T-helper 1 cell treated with Interleukin-12 subunit alpha and Interleukin-12 subunit beta and Interleukin-4 antibody, amounts not matched to agents 30 μg/mL and 1 μg/mL, for 36 hours (primary cell): Measurements from ENCODE around the gene LHX2.
"Not testable (repeated sequence)": the region's sequence is repeated elsewhere in the genome, so short reads cannot be mapped to it uniquely, and the experiment has no call there.

Experiments
- H3K27ac Mint-ChIP-seq: one replicate; pipeline ENCODE4 v1.8.0; 2021; ENCODE audit warnings: mild to moderate bottlenecking, mixed read lengths
- H3K27me3 Mint-ChIP-seq: one replicate; pipeline ENCODE4 v1.8.0; 2021; ENCODE audit warnings: low read depth, mixed read lengths
- H3K36me3 Mint-ChIP-seq: one replicate; pipeline ENCODE4 v1.8.0; 2021; ENCODE audit warnings: low read depth, mixed read lengths
- H3K4me1 Mint-ChIP-seq: one replicate; pipeline ENCODE4 v1.8.0; 2021; ENCODE audit warnings: low read depth, mixed read lengths
- H3K4me3 Mint-ChIP-seq: one replicate; pipeline ENCODE4 v1.8.0; 2021; ENCODE audit warnings: mild to moderate bottlenecking, moderate library complexity, mixed read lengths
- H3K9me3 Mint-ChIP-seq: one replicate; pipeline ENCODE4 v1.8.0; 2021; ENCODE audit warnings: mixed read lengths

LHX2 gene

GRCh38 chr9:123990427-123990826 is 21.1 kb upstream of the LHX2 start:
- no peak overlapping the region for H3K4me3 Mint-ChIP-seq
- no peaks in the 10 kb centered on the region for H3K9me3 Mint-ChIP-seq
- H3K36me3 Mint-ChIP-seq, result no peaks in the 10 kb centered on the region
- H3K4me1 Mint-ChIP-seq, result no peaks in the 10 kb centered on the region
- no peak overlapping the region for H3K27ac Mint-ChIP-seq
- peaks cover 41% of the 10 kb centered on the region for H3K27me3 Mint-ChIP-seq

- H3K4me3 Mint-ChIP-seq, H3K36me3 Mint-ChIP-seq, H3K27ac Mint-ChIP-seq, H3K9me3 Mint-ChIP-seq: not testable (repeated sequence)
- Mint-ChIP-seq H3K4me1 (peaks cover 11% of the 10 kb centered on the region), H3K27me3 (peaks cover 53% of the 10 kb centered on the region)
Observed at GRCh38 chr9:123992679-123993078, 18.9 kb upstream of the LHX2 start.

GRCh38 chr9:123996731-123997421 is 14.7 kb upstream of the LHX2 start:
- H3K27me3 Mint-ChIP-seq, result peaks cover 75% of the 10 kb centered on the region
- H3K4me3 Mint-ChIP-seq, result peak overlapping the region; percentile 3
- H3K36me3 Mint-ChIP-seq, result peaks cover 3% of the 10 kb centered on the region

GRCh38 chr9:123997665-123998277 is 13.8 kb upstream of the LHX2 start:
- Mint-ChIP-seq H3K4me3 (peak overlapping the region; percentile 30), H3K4me1 (peaks cover 32% of the 10 kb centered on the region), H3K36me3 (peaks cover 3% of the 10 kb centered on the region), H3K27me3 (peaks cover 84% of the 10 kb centered on the region), H3K9me3 (no peaks in the 10 kb centered on the region), H3K27ac (no peak overlapping the region)

More at GRCh38 chr9:123996731-123997421, 14.7 kb upstream of the LHX2 start:
- Mint-ChIP-seq H3K4me1 (peaks cover 32% of the 10 kb centered on the region), H3K27ac (no peak overlapping the region), H3K9me3 (no peaks in the 10 kb centered on the region)

- Mint-ChIP-seq H3K4me3 (peak overlapping the region; percentile 30), H3K27me3 (peaks cover 90% of the 10 kb centered on the region), H3K9me3 (no peaks in the 10 kb centered on the region), H3K36me3 (peaks cover 3% of the 10 kb centered on the region), H3K27ac (no peak overlapping the region), H3K4me1 (peaks cover 32% of the 10 kb centered on the region)
Observed at GRCh38 chr9:123998278-123998925, 13.2 kb upstream of the LHX2 start.

- Mint-ChIP-seq H3K27ac (no peak overlapping the region), H3K9me3 (no peaks in the 10 kb centered on the region), H3K36me3 (peaks cover 3% of the 10 kb centered on the region), H3K4me1 (peaks cover 32% of the 10 kb centered on the region), H3K27me3 (peaks cover 93% of the 10 kb centered on the region), H3K4me3 (peak overlapping the region; percentile 90)
Observed at GRCh38 chr9:123998970-123999621, 12.5 kb upstream of the LHX2 start.

GRCh38 chr9:123999661-124000060 is 11.9 kb upstream of the LHX2 start:
- Mint-ChIP-seq H3K4me3 (no peak overlapping the region), H3K4me1 (peaks cover 32% of the 10 kb centered on the region), H3K27me3 (peaks cover 93% of the 10 kb centered on the region), H3K27ac (no peak overlapping the region), H3K9me3 (no peaks in the 10 kb centered on the region), H3K36me3 (peaks cover 3% of the 10 kb centered on the region)

GRCh38 chr9:124000161-124000783 is 11.3 kb upstream of the LHX2 start:
- H3K36me3 Mint-ChIP-seq, result peaks cover 3% of the 10 kb centered on the region
- H3K4me1 Mint-ChIP-seq, result peaks cover 32% of the 10 kb centered on the region
- no peaks in the 10 kb centered on the region for H3K9me3 Mint-ChIP-seq
- peak overlapping the region; percentile 71 for H3K4me3 Mint-ChIP-seq
- H3K27me3 Mint-ChIP-seq, result peaks cover 93% of the 10 kb centered on the region
- peak overlapping the region; percentile 26 for H3K27ac Mint-ChIP-seq

GRCh38 chr9:124000784-124001457 is 10.6 kb upstream of the LHX2 start:
- Mint-ChIP-seq H3K4me1 (peaks cover 32% of the 10 kb centered on the region), H3K4me3 (peak overlapping the region; percentile 71), H3K9me3 (no peaks in the 10 kb centered on the region), H3K27ac (peak overlapping the region; percentile 26), H3K27me3 (peaks cover 93% of the 10 kb centered on the region), H3K36me3 (peaks cover 3% of the 10 kb centered on the region)

GRCh38 chr9:124001458-124001799 is 10.1 kb upstream of the LHX2 start:
- Mint-ChIP-seq H3K27me3 (peaks cover 93% of the 10 kb centered on the region), H3K4me3 (no peak overlapping the region), H3K9me3 (no peaks in the 10 kb centered on the region), H3K4me1 (peaks cover 30% of the 10 kb centered on the region), H3K27ac (no peak overlapping the region), H3K36me3 (peaks cover 3% of the 10 kb centered on the region)

- H3K4me1 Mint-ChIP-seq, result peaks cover 27% of the 10 kb centered on the region
- no peak overlapping the region for H3K4me3 Mint-ChIP-seq
- peaks cover 93% of the 10 kb centered on the region for H3K27me3 Mint-ChIP-seq
- peaks cover 3% of the 10 kb centered on the region for H3K36me3 Mint-ChIP-seq
- no peak overlapping the region for H3K27ac Mint-ChIP-seq
- no peaks in the 10 kb centered on the region for H3K9me3 Mint-ChIP-seq
Observed at GRCh38 chr9:124001866-124002525, 9.6 kb upstream of the LHX2 start.

GRCh38 chr9:124003636-124004349 is 7.8 kb upstream of the LHX2 start:
- H3K27me3 Mint-ChIP-seq, result peaks cover 91% of the 10 kb centered on the region
- no peak overlapping the region for H3K4me3 Mint-ChIP-seq
- no peaks in the 10 kb centered on the region for H3K9me3 Mint-ChIP-seq
- peaks cover 3% of the 10 kb centered on the region for H3K36me3 Mint-ChIP-seq
- H3K4me1 Mint-ChIP-seq, result peaks cover 13% of the 10 kb centered on the region
- H3K27ac Mint-ChIP-seq, result no peak overlapping the region

GRCh38 chr9:124004593-124004992 is 7.0 kb upstream of the LHX2 start:
- Mint-ChIP-seq H3K4me1 (peaks cover 10% of the 10 kb centered on the region), H3K27ac (no peak overlapping the region), H3K9me3 (no peaks in the 10 kb centered on the region), H3K27me3 (peaks cover 92% of the 10 kb centered on the region), H3K4me3 (no peak overlapping the region), H3K36me3 (no peaks in the 10 kb centered on the region)
